Heart left ventricle (tissue), 13 donors: ENCODE results near the gene TLK1.

ENCODE experiments used
- CTCF ChIP-seq, 12 donors: fragments of 200-600 bp; sonication (generic) in 4 of 12; IDR thresholded peaks; one replicate each; pipeline versions ENCODE4 v1.5.0 to v1.8.0; 2018 to 2022; ENCODE audit warnings: antibody characterized with exemption in 12 of 12, mild to moderate bottlenecking in 5 of 12
- POLR2A ChIP-seq, 2 donors: fragments of 450-650 bp; IDR thresholded peaks; one replicate each; pipeline ENCODE4 v1.6.1; 2017; ENCODE audit warnings: antibody characterized with exemption in 2 of 2, mild to moderate bottlenecking in 2 of 2, moderate library complexity in 2 of 2
- donor health status: ischemic (EF 13 %, LVEDD 7.1; RV severe dilation, severe dysfunction).
- donor health status: DM: no; HTN: yes; CAD: no.
- donor health status: DM: no; HTN: no; CAD: no.
- donor health status: ischemic (EF 25% LVEDD 6.9; RV normal size, moderate dysfunction).
- donor health status: ischemic (EF 25% LVEDD 5.7; RV mildly dilated, moderate dysfunction).
- donor health status: ischemic (EF 35%, LVEDD 5.7; RV mildly dilated, moderate dysfunction).
- donor health status: nonischemic (EF 11% LVEDD 7.7; RV severe dilation, severe dysfunction).
- donor health status: DM: yes; HTN: yes; CAD: no.
- donor health status: PGD.
- donor health status: ischemic (EF 29% LVEDD 5.4; RV normal size, mild dysfunction).
- donor health status: nonischemic (EF 23%, LVEDD 6.1; RV moderate dilation, normal function).

DNA sequence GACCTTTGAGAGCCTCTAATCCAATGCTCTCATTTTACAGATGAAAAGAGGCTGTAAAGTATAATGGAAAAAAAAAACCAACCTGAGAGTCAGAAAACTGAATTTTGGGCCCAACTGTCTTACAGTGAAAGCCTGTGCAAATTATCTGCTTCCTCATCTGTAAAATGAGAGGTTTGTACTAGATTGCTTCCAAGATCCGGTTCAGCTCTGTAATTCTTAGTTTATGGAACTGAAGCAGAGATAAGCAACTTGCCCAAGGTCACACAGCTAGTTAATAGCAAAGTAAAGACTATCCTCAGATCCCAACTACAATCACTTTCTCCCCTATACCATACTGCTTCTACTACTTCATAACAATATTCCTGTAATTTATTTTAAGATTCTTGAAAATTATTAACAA, 6.3 kb downstream of the TLK1 start:
- TF ChIP-seq CTCF (IDR thresholded peaks at IDR 0.05) (no peak), POLR2A (IDR thresholded peaks at IDR 0.05) (no peak)
